GM12891 (cell line): ENCODE measurements around the gene SPOCK1.

Experiments used
- DNase-seq: peaks from one replicate; pipeline ENCODE4 v3.0.0; 2011; ENCODE audit warnings: low spot score; ENCODE audit not compliant: insufficient read length
- FAIRE-seq: peaks from 2 replicates; lab custom pipeline; 2011; peaks lifted over from hg19 to GRCh38; lab: Jason Lieb, UNC
- PAX5 ChIP-seq: IDR thresholded peaks from 2 replicates; pipeline ENCODE4 v1.6.1; 2011; ENCODE audit warnings: low read length, moderate library complexity, mild to moderate bottlenecking; ENCODE audit not compliant: insufficient read depth, severe bottlenecking
- POLR2A ChIP-seq: IDR thresholded peaks from 2 replicates; pipeline ENCODE4 v1.6.1; 2011; ENCODE audit warnings: low read depth, low read length, control low read depth
- POLR2AphosphoS5 ChIP-seq: IDR thresholded peaks from 2 replicates; pipeline ENCODE4 v1.6.1; 2011; ENCODE audit warnings: low read depth, low read length, control low read depth
- POU2F2 ChIP-seq: IDR thresholded peaks from 2 replicates; pipeline ENCODE4 v1.6.1; 2011; ENCODE audit warnings: low read depth, mild to moderate bottlenecking, control low read depth, low read length, moderate library complexity
- SPI1 ChIP-seq: IDR thresholded peaks from 2 replicates; pipeline ENCODE4 v1.6.1; 2011; ENCODE audit warnings: low read depth, low read length, control low read depth
- TAF1 ChIP-seq: IDR thresholded peaks from 2 replicates; pipeline ENCODE4 v1.6.1; 2011; ENCODE audit warnings: low read depth, low read length, control low read depth

The SPOCK1 gene

GRCh38 chr5:137432376-137432775 lies 66.8 kb downstream of the SPOCK1 start:
- no peak for TF ChIP-seq POU2F2
- no peak for TF ChIP-seq POLR2A
- TF ChIP-seq PAX5, result no peak
- no peak for TF ChIP-seq TAF1
- TF ChIP-seq POLR2AphosphoS5, result no peak
- TF ChIP-seq SPI1, result no peak
- no peak for FAIRE-seq

GRCh38 chr5:137431051-137431450 lies 68.1 kb downstream of the SPOCK1 start:
- FAIRE-seq (no peak), DNase-seq (no peak)
- TF ChIP-seq PAX5 (no peak), POLR2AphosphoS5 (no peak), SPI1 (no peak), POU2F2 (no peak), POLR2A (no peak), TAF1 (no peak)

More at GRCh38 chr5:137432376-137432775, 66.8 kb downstream of the SPOCK1 start:
- no peak for DNase-seq

GRCh38 chr5:137415231-137415681 lies 83.9 kb downstream of the SPOCK1 start:
- TF ChIP-seq POLR2AphosphoS5, result no peak
- no peak for TF ChIP-seq TAF1
- no peak for TF ChIP-seq SPI1
- TF ChIP-seq POLR2A, result no peak
- TF ChIP-seq PAX5, result no peak
- FAIRE-seq, result no peak
- no peak for DNase-seq

GRCh38 chr5:137414112-137414755 lies 84.9 kb downstream of the SPOCK1 start:
- DNase-seq (no peak), FAIRE-seq (no peak)
- TF ChIP-seq PAX5, result no peak
- TF ChIP-seq TAF1, result no peak
- no peak for TF ChIP-seq POLR2A
- TF ChIP-seq SPI1, result no peak
- no peak for TF ChIP-seq POLR2AphosphoS5
- TF ChIP-seq POU2F2, result no peak

GRCh38 chr5:137412136-137412535 lies 87.0 kb downstream of the SPOCK1 start:
- FAIRE-seq, result no peak
- TF ChIP-seq POLR2AphosphoS5 (no peak), TAF1 (no peak), POU2F2 (no peak), PAX5 (no peak), POLR2A (no peak), SPI1 (no peak)

GRCh38 chr5:137410234-137411010 lies 88.7 kb downstream of the SPOCK1 start:
- FAIRE-seq (no peak), DNase-seq (no peak)
- no peak for TF ChIP-seq POLR2AphosphoS5
- TF ChIP-seq PAX5, result no peak
- TF ChIP-seq SPI1, result no peak
- TF ChIP-seq TAF1, result no peak
- TF ChIP-seq POLR2A, result no peak
- no peak for TF ChIP-seq POU2F2

More at GRCh38 chr5:137412136-137412535, 87.0 kb downstream of the SPOCK1 start:
- no peak for DNase-seq

- FAIRE-seq (no peak), DNase-seq (no peak)
- TF ChIP-seq POU2F2 (no peak), POLR2A (no peak)
Measured at GRCh38 chr5:137409736-137410135, 89.4 kb downstream of the SPOCK1 start.

GRCh38 chr5:137407090-137407489 lies 92.0 kb downstream of the SPOCK1 start:
- no peak for FAIRE-seq
- TF ChIP-seq TAF1 (no peak), POLR2A (no peak), SPI1 (no peak), POLR2AphosphoS5 (no peak), PAX5 (no peak), POU2F2 (no peak)
- DNase-seq, result no peak

GRCh38 chr5:137405393-137405792 lies 93.7 kb downstream of the SPOCK1 start:
- no peak for TF ChIP-seq TAF1
- TF ChIP-seq PAX5, result no peak
- TF ChIP-seq POLR2A, result no peak
- no peak for TF ChIP-seq SPI1
- TF ChIP-seq POLR2AphosphoS5, result no peak
- no peak for TF ChIP-seq POU2F2
- no peak for FAIRE-seq
- DNase-seq, result no peak
